C4-2B (cell line): ENCODE measurements around the gene DHX36.
A peak's percentile ranks its signal among the peaks of the same experiment; 100 is the strongest.

Experiments
- H3K27ac ChIP-seq: fragments of 450-650 bp; 2 replicates; pipeline ENCODE4 v1.5.1; 2017
- CTCF ChIP-seq: fragments of 450-650 bp; conservative IDR thresholded peaks from 2 replicates; pipeline ENCODE4 v1.5.1; 2017; ENCODE audit warnings: mild to moderate bottlenecking
- ZFX ChIP-seq: fragments of 450-650 bp; IDR thresholded peaks from 2 replicates; pipeline ENCODE4 v1.6.1; 2017

The DHX36 gene

GRCh38 chr3:154280161-154280560 lies 44.1 kb downstream of the DHX36 start:
- no peak overlapping the region for H3K27ac ChIP-seq
- TF ChIP-seq CTCF (no peak), ZFX (no peak)

GRCh38 chr3:154275965-154276364 lies 48.3 kb downstream of the DHX36 start:
- no peak overlapping the region for H3K27ac ChIP-seq
- no peak for TF ChIP-seq ZFX

- no peak overlapping the region for H3K27ac ChIP-seq
- TF ChIP-seq CTCF (no peak), ZFX (no peak)
These were observed 49.0 kb downstream of the DHX36 start for GRCh38 chr3:154275292-154275691.

GRCh38 chr3:154274348-154274747 lies 49.9 kb downstream of the DHX36 start:
- H3K27ac ChIP-seq: peak overlapping the region; percentile 32
- TF ChIP-seq CTCF (no peak), ZFX (no peak)

GRCh38 chr3:154273381-154273780 lies 50.9 kb downstream of the DHX36 start:
- H3K27ac ChIP-seq: no peak overlapping the region
- TF ChIP-seq ZFX: no peak
- TF ChIP-seq CTCF: no peak

- H3K27ac ChIP-seq: peak overlapping the region; percentile 40
- TF ChIP-seq CTCF: no peak
- no peak for TF ChIP-seq ZFX
These were observed 69.8 kb downstream of the DHX36 start for GRCh38 chr3:154254527-154254926.

- peak overlapping the region; percentile 50 for H3K27ac ChIP-seq
- no peak for TF ChIP-seq ZFX
- TF ChIP-seq CTCF: peak; percentile 97
These were observed 71.3 kb downstream of the DHX36 start for GRCh38 chr3:154252759-154253638.

- TF ChIP-seq ZFX: no peak
- TF ChIP-seq CTCF: no peak
- no peak overlapping the region; the same call in 1 of the 2 replicates for H3K27ac ChIP-seq
These were observed 72.7 kb downstream of the DHX36 start for GRCh38 chr3:154251610-154252009.
